Embryonic facial prominence (tissue), 1 donor: Measurements from ENCODE around the gene CLCN2.

Experiments
- DNase-seq: peaks from one replicate; pipeline ENCODE4 v3.0.0-alpha.2; 2016; ENCODE audit errors: extremely low spot score

The CLCN2 gene

GRCh38 chr3:184296616-184297015 lies 64.8 kb downstream of the CLCN2 start:
- no peak for DNase-seq
